HepG2 (cell line): ENCODE data around the gene ZNF627. TPM values are rescaled to one million over a fixed set of nuclear protein-coding genes. Genes with fewer than 3 reads are reported as not detected.

Source experiments
- ATAC-seq: fragments of 200-7000 bp; cut with Tn5 transposase; 3 replicates; pipeline ENCODE4 v1.9.1; 2020; ENCODE audit warnings: mild to moderate bottlenecking, moderate library complexity
- BruUV-seq: library from RNA; stranded (reverse); fragments of 400-500 nt; replicated peaks from 2 replicates; lab custom pipeline; 2021; lab: Mats Ljungman, UMichigan
- CTCF ChIA-PET: fragments of 300-600 bp; formaldehyde crosslinking; extraction: SDS; loops from one replicate; lab custom pipeline; 2021; ENCODE audit warnings: low total read pairs, inconsistent platforms, low intra/inter-chr PET ratio; lab: Yijun Ruan, JAX
- POLR2A ChIA-PET: fragments of 350-600 bp; sonication (Branson Sonifier 250); formaldehyde crosslinking; loops from one replicate; lab custom pipeline; 2020; ENCODE audit warnings: antibody characterized with exemption, inconsistent platforms; lab: Yijun Ruan, JAX
- DNase-seq: peaks from one replicate; pipeline ENCODE4 v3.0.0-alpha.2; 2015; ENCODE audit warnings: low spot score
- FAIRE-seq: peaks from 3 replicates; lab custom pipeline; 2011; peaks lifted over from hg19 to GRCh38; lab: Jason Lieb, UNC
- H2AFZ ChIP-seq: one replicate; pipeline ENCODE4 v1.6.1; 2011; ENCODE audit warnings: low read length, inconsistent platforms
- H3K27ac ChIP-seq: fragments of 300-600 bp; 3 replicates; pipeline ENCODE4 v1.8.0; 2011; ENCODE audit warnings: mixed run types, mild to moderate bottlenecking, mixed read lengths, low read length, inconsistent platforms; ENCODE audit not compliant: insufficient read depth; ENCODE audit errors: extremely low read length
- H3K27me3 ChIP-seq, 2 experiments: fragments of 200-600 bp in 1 of 2; 2 replicates in 1 of 2; 3 replicates in 1 of 2; pipeline versions ENCODE4 v1.6.0 to v1.8.0; 2011; ENCODE audit warnings: low read length in 2 of 2, mild to moderate bottlenecking in 2 of 2, moderate library complexity in 2 of 2, inconsistent platforms in 1 of 2; ENCODE audit not compliant: insufficient read depth in 2 of 2, control insufficient read depth in 1 of 2
- H3K36me3 ChIP-seq, 2 experiments: fragments of 200-600 bp in 1 of 2; replicated peaks in 1 of 2; 2 replicates in 1 of 2; 3 replicates in 1 of 2; pipeline versions ENCODE4 v1.5.1 to v1.8.0; 2011; ENCODE audit warnings: low read length in 2 of 2, inconsistent platforms in 1 of 2; ENCODE audit not compliant: insufficient read depth in 2 of 2, control insufficient read depth in 1 of 2
- H3K4me1 ChIP-seq: 2 replicates; pipeline ENCODE4 v1.5.1; 2012; ENCODE audit warnings: low read length, inconsistent platforms; ENCODE audit not compliant: insufficient read depth
- H3K4me2 ChIP-seq: 2 replicates; pipeline ENCODE4 v1.6.0; 2011; ENCODE audit warnings: low read depth, low read length, inconsistent platforms
- H3K4me3 ChIP-seq, 3 experiments: fragments of 200-600 bp in 1 of 3; sonication (generic), shearing (Covaris generic) in 1 of 3; replicated peaks in 1 of 3; 2 replicates each; pipeline ENCODE4 v1.5.1; 2011 to 2016; ENCODE audit warnings: low read length in 3 of 3, inconsistent platforms in 2 of 3, low read depth in 2 of 3, mild to moderate bottlenecking in 2 of 3, control low read depth in 1 of 3, mixed read lengths in 1 of 3; ENCODE audit not compliant: insufficient read depth in 1 of 3
- H3K79me2 ChIP-seq: one replicate; pipeline ENCODE4 v1.6.1; 2011; ENCODE audit warnings: low read length, inconsistent platforms; ENCODE audit not compliant: insufficient read depth
- H3K9ac ChIP-seq: 2 replicates; pipeline ENCODE4 v1.6.0; 2011; ENCODE audit warnings: mild to moderate bottlenecking, low read depth, low read length, inconsistent platforms; ENCODE audit not compliant: insufficient read depth
- H3K9me3 ChIP-seq: 2 replicates; pipeline ENCODE4 v1.5.1; 2012; ENCODE audit warnings: mild to moderate bottlenecking, low read length
- H4K20me1 ChIP-seq: 2 replicates; pipeline ENCODE4 v1.6.0; 2011; ENCODE audit warnings: inconsistent platforms, mild to moderate bottlenecking, low read length, moderate library complexity; ENCODE audit not compliant: insufficient read depth
- ATF7-NPFF ChIP-seq: sonication (generic); formaldehyde crosslinking; IDR thresholded peaks from 2 replicates; pipeline ENCODE4 v1.8.1; 2023; ENCODE audit warnings: mild to moderate bottlenecking, low read depth, missing genetic modification reagents, moderate library complexity
- IKZF1 ChIP-seq: fragments of 450-650 bp; IDR thresholded peaks from 2 replicates; pipeline ENCODE4 v1.7.1; 2016
- PRDM15 ChIP-seq: sonication (generic); formaldehyde crosslinking; IDR thresholded peaks from 2 replicates; pipeline ENCODE4 v1.4.0; 2020; ENCODE audit warnings: missing genetic modification reagents
- RARA ChIP-seq: IDR thresholded peaks from 2 replicates; pipeline ENCODE4 v1.6.1; 2016; ENCODE audit warnings: missing genetic modification reagents, missing compliant biosample characterization
- REXO4 ChIP-seq: sonication (generic); formaldehyde crosslinking; IDR thresholded peaks from 2 replicates; pipeline ENCODE4 v1.8.0; 2022; ENCODE audit warnings: missing genetic modification reagents, mild to moderate bottlenecking, borderline replicate concordance
- ZNF30 ChIP-seq: sonication (generic); formaldehyde crosslinking; IDR thresholded peaks from 2 replicates; pipeline ENCODE4 v1.5.0; 2020; ENCODE audit warnings: mild to moderate bottlenecking, missing genetic modification reagents
- ZNF7 ChIP-seq: IDR thresholded peaks from 2 replicates; pipeline ENCODE4 v1.6.1; 2016; ENCODE audit warnings: missing biosample characterization, missing genetic modification reagents
- WGBS: methylation state at CpG from one replicate; pipeline ENCODE4 v1.1.6; 2017; ENCODE audit warnings: low lambda C conversion rate; 5-methylcytosine and 5-hydroxymethylcytosine counted together
- in situ Hi-C: cut with HindIII; loops from 2 replicates; pipeline ENCODE4 v1.10.0; 2017; ENCODE audit warnings: low pct_unique_long_range_greater_than_20kb; ENCODE audit not compliant: extremely low pct_ligation_motif_present
- intact Hi-C: fragments of 100-400 bp; cut with micrococcal nuclease; formaldehyde crosslinking; loops from one replicate; pipeline ENCODE4 v1.10.0; 2022; ENCODE audit not compliant: unreplicated experiment
- polyA plus RNA-seq, 8 experiments: library from polyadenylated mRNA; depleted of rRNA in 3 of 8; stranded (reverse) in 7 of 8; unstranded in 1 of 8; fragments of >200 nt; fragmentation: Illumina TruSeq in 4 of 8; extraction: Trizol in 4 of 8; gene quantifications; 2 replicates each; pipeline versions ENCODE4 v1.2.1 to v1.2.3, GENCODE V29; 2011 to 2016; ENCODE audit warnings: low read depth in 4 of 8, missing spikeins in 1 of 8, mixed read lengths in 1 of 8; ENCODE audit not compliant: insufficient read depth in 1 of 8
- total RNA-seq, 5 experiments: library from RNA; depleted of rRNA; stranded (reverse); fragments of >200 nt; fragmentation: Illumina TruSeq; extraction: Trizol; gene quantifications; 2 replicates each; pipeline ENCODE4 v1.2.3, GENCODE V29; 2016; ENCODE audit warnings: low read depth in 1 of 5
- TF ChIP-seq, protein P1 (sequence below): sonication (generic); formaldehyde crosslinking; conservative IDR thresholded peaks from 2 replicates; pipeline ENCODE4 v1.8.0; 2022; ENCODE audit warnings: missing genetic modification reagents

ZNF627 gene
- total and polyA plus RNA-seq, 2 of the 13 experiments (the other 11 are each of a cell fraction or from before 2014, with no cell fraction given), result 4.2 to 12.7 TPM

- peak; percentile 97 for TF ChIP-seq PRDM15
- TF ChIP-seq ZNF30 (CRISPR knock-in tag), result no peak
- TF ChIP-seq ZNF7, result no peak
- TF ChIP-seq, all 625 proteins: peak for 106
These were observed 42.6 kb downstream of the ZNF627 start (continued) for GRCh38 chr19:11639602-11640471.

DNA sequence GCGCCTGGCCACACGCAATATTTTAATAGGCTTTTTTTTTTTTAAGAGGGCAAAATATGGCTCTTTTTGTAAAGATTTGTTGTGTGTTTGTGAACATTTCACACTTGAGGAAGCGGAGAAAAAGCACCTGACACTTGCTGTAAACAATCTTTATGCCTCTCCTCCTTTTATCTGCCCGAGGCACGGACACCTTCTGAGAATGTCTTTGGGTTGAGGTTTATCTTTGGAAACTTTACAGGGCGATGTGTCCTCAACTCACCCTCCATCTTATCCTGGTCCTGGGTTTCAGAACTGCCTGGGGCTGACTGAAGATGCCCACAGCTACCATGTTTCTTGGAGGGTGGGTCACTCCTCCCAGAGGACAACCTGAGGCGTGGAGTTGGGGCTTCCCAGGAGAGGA, 44.0 kb downstream of the ZNF627 start:
- WGBS, result 87% methylated on average over 6 of the region's 7 CpGs
- DNase-seq, result no peak
- CTCF ChIA-PET, result no interaction called here
- POLR2A ChIA-PET, result no interaction called here
- no peak overlapping the region for H3K9ac ChIP-seq
- BruUV-seq, result TSS peak; percentile 55
- H3K4me3 ChIP-seq, result no peak overlapping the region
- in situ Hi-C loops, result no loop called here
- intact Hi-C loops, result no loop called here
- TF ChIP-seq REXO4 (CRISPR knock-in tag) (no peak), ATF7-NPFF (no peak), IKZF1 (no peak), RARA (no peak)
- TF ChIP-seq, protein P1, sequence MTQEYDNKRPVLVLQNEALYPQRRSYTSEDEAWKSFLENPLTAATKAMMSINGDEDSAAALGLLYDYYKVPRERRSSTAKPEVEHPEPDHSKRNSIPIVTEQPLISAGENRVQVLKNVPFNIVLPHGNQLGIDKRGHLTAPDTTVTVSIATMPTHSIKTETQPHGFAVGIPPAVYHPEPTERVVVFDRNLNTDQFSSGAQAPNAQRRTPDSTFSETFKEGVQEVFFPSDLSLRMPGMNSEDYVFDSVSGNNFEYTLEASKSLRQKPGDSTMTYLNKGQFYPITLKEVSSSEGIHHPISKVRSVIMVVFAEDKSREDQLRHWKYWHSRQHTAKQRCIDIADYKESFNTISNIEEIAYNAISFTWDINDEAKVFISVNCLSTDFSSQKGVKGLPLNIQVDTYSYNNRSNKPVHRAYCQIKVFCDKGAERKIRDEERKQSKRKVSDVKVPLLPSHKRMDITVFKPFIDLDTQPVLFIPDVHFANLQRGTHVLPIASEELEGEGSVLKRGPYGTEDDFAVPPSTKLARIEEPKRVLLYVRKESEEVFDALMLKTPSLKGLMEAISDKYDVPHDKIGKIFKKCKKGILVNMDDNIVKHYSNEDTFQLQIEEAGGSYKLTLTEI (CRISPR knock-in tag), result no peak
- no peak overlapping the region for H3K4me2 ChIP-seq
- no peak overlapping the region for H3K27ac ChIP-seq
- H3K4me1 ChIP-seq, result peaks cover 6% of the 10 kb centered on the region; the same call in 1 of the 2 replicates
- no peak for ATAC-seq
- H3K9me3 ChIP-seq, result no peaks in the 10 kb centered on the region
- H3K79me2 ChIP-seq, result peaks cover 2% of the 10 kb centered on the region
- H3K27me3 ChIP-seq, result no peaks in the 10 kb centered on the region; a peak in 1 of 5 replicates
- no peak for FAIRE-seq
- H4K20me1 ChIP-seq, result no peaks in the 10 kb centered on the region
- no peaks in the 10 kb centered on the region for H3K36me3 ChIP-seq
- no peak overlapping the region for H2AFZ ChIP-seq
